ENCODE measurements around the gene MRGPRF.

The MRGPRF gene

DNA sequence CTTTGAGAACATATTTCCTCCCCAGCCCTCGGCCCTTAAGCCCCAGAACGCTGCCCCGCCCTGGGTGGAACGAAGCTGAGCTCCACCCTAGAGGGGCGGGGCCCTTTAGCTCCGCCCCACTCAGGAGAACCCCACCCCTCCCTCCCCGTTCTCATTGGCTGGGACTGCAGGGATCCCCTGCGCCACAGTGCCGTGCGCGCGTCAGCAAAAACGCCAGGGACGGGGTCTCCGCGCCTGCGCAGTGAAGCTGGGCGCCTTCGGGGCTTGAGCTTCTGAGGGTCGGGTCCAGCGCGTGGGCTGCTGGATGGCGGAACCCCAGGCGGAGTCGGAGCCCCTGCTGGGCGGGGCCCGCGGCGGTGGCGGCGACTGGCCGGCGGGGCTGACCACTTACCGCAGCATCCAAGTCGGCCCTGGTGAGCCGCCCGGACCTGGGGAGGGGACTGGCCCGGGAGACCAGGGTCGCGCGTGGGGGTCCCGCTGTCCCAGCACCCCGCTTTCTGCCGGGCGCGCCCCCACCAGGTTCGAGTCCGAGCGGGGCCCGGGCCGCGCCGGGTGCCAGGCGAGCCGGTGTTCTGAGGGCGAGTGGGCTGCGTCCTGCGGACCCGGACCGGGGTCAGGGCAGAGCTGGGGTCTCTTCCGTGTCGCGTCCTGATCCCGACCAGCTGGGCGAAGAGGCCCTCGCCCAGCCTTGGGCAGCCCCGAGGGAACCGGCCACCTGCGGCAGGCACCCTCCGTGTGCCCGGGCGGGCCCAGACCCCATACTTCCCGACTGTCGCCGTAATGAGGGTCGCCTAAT lies 35.8 kb upstream of the MRGPRF start, which contains the start of gene TPCN2:
TPCN2 (plus strand) TSS at position 239 of the 796 bp plus-strand sequence; CDS start at position 305, 66 bp downstream.
- DNase-seq (ENCODE audit: low read depth): peak; percentile 97
- H3K4me3 ChIP-seq (replicated peaks; ENCODE audit: low read depth, low read length): peak within 1 kb of the TSS; percentile 75
- TF ChIP-seq, protein P1, sequence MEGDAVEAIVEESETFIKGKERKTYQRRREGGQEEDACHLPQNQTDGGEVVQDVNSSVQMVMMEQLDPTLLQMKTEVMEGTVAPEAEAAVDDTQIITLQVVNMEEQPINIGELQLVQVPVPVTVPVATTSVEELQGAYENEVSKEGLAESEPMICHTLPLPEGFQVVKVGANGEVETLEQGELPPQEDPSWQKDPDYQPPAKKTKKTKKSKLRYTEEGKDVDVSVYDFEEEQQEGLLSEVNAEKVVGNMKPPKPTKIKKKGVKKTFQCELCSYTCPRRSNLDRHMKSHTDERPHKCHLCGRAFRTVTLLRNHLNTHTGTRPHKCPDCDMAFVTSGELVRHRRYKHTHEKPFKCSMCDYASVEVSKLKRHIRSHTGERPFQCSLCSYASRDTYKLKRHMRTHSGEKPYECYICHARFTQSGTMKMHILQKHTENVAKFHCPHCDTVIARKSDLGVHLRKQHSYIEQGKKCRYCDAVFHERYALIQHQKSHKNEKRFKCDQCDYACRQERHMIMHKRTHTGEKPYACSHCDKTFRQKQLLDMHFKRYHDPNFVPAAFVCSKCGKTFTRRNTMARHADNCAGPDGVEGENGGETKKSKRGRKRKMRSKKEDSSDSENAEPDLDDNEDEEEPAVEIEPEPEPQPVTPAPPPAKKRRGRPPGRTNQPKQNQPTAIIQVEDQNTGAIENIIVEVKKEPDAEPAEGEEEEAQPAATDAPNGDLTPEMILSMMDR (IDR thresholded peaks at IDR 0.05; ENCODE audit: low read length, missing control alignments): no peak

DNA sequence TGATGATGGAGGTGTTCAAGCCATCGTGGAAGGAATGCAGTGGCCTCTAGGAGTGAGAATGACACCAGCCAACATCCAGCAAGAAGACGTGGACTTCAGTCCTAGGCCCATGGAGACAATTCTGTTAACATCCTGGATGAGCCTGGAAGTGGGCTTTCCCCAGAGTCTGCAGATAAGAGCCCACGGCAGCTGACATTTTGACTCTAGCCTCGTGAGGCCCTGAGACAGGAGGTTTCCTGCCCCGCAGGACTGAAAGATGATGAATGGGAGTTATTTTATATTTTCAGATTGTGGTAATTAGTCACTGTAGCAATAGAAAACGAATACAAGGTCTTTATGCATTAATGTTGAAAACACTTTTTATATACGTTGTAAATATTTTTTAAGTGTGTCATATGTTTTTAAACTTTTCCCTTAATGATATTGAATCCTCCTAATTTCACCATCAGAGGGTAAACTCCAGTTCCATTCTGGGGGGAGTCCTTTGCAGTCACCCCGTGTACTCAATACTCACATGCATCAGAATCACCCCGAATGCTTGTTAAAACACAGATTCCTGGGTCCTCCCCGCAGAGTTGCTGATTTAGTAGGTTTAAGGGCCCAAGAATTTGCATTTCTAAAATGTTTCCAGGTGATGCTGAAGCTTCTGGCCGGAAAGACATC lies 35.1 kb upstream of the MRGPRF start:
- DNase-seq (ENCODE audit: low read depth): no peak
- peak overlapping the region; percentile 75 for H3K4me3 ChIP-seq (replicated peaks; ENCODE audit: low read depth, low read length)
- TF ChIP-seq, protein P1 (IDR thresholded peaks at IDR 0.05; ENCODE audit: low read length, missing control alignments): no peak

DNA sequence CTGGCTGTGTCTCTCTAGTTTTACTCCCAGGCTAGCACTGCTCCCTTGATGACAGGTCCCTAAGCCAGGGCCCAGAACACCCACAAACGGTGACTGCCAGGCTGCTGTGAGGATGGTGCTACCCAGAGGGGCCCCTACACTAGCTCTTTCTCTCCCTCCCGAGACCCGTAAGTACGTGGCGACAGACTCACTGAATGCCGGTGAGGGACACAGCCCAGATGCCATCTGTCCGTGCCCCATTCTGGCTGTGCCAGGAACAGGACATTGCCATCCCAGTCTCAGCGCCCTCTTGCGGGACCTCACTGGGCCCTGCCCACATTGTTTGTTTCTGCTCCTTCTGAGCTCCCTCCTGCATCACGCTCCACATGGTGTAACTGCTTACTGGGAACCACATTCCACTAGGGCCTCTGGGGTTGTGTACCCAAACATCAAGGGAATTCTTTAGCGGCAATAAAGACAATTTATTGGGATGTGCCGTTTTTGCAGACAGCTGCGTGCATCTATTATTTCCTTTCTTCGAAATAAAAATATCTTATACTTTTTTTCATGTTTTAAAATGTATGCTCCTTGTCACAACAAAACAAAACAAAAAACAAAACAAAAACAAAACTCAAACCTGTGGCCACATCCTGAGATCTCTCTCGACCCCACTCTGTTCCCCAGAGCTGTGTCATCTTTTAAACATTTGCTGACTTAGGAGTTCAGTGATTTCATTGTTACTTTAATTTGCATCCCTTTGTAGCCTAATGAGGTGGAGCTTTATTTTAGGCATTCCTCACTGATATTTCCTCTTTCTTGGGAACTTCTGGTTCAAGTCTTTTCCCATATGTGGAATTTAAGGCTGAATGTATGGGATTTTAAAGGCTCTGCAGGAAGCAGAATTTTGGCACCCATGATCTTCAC lies 31.3 kb upstream of the MRGPRF start:
- DNase-seq (ENCODE audit: low read depth): peak; percentile 59
- H3K4me3 ChIP-seq (replicated peaks; ENCODE audit: low read depth, low read length): no peak overlapping the region

DNA sequence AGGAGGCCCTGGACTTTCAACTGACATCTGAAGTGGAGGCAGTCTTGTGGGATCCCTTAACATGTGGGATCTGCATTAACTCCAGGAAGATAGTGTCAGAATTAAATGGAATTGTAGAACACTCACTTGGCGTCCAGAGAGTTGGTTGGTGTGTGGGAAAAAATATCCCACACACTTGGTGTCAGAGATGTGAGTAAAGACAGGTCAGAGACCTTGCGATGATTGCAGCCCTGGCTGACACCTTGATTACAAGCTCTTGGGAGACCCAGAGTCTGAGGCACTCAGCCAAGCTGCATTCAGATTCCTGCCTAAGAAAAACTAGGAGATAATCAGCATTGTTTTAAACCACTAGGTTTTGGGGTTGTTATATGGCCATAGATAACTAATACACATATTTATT lies 28.5 kb upstream of the MRGPRF start:
- no peak for DNase-seq (ENCODE audit: low read depth)
- no peak overlapping the region for H3K4me3 ChIP-seq (replicated peaks; ENCODE audit: low read depth, low read length)
- TF ChIP-seq, protein P1 (IDR thresholded peaks at IDR 0.05; ENCODE audit: low read length, missing control alignments): no peak

More for the DNA sequence above, 31.3 kb upstream of the MRGPRF start:
- TF ChIP-seq, protein P1 (IDR thresholded peaks at IDR 0.05; ENCODE audit: low read length, missing control alignments): peak; percentile 66

DNA sequence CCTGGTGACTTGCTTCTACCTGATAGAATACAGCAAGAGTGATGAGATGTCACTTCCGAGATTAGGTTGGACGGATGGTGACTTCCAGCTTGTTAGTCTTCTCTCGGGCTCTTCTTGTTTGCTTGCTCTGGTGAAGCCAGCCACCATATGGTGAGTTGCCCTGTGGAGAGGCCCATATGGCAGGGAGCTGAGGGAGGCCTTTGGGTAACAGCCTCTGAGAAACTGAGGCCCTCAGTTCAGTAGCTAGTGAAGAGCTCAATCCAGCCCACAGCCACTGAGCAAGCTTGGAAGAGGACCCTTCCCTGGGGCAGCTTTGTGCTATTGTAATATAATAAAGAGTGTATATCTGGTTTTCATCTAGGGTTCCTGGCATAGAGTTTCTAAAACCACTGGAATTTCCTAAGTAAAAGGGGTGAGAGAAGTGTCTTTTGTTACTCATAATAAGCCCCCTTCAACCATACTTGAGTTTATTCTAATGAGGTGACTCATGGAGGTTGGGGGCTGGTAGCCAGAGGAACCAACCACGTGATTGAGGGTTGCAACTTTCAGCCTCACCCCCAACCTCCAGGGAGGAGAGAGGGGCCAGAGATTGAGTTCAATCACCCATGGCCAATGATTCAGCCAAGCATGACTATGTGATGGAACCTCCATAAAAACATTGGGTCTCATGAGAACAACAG lies 27.7 kb upstream of the MRGPRF start:
- H3K4me3 ChIP-seq (replicated peaks; ENCODE audit: low read depth, low read length): no peak overlapping the region

More for the DNA sequence above, 27.7 kb upstream of the MRGPRF start:
- TF ChIP-seq, protein P1 (IDR thresholded peaks at IDR 0.05; ENCODE audit: low read length, missing control alignments): no peak
- DNase-seq (ENCODE audit: low read depth): peak; percentile 39
